Sigmoid colon (tissue), 7 donors: ENCODE data around the gene SAMD4A. TPM values are rescaled to one million over a fixed set of nuclear protein-coding genes. Genes with fewer than 3 reads are reported as not detected.

Experiments used
- DNase-seq: peaks from one replicate; pipeline ENCODE4 v3.0.0-alpha.2; 2019
- H3K27ac ChIP-seq, 4 donors: fragments of 200-600 bp; sonication (generic); one replicate each; pipeline ENCODE4 v1.5.1; 2016 to 2019; ENCODE audit warnings: mild to moderate bottlenecking in 1 of 4
- H3K27me3 ChIP-seq, 3 donors: fragments of 200-600 bp; sonication (generic); one replicate each; pipeline ENCODE4 v1.5.1; 2019; ENCODE audit warnings: mild to moderate bottlenecking in 1 of 3
- H3K36me3 ChIP-seq, 4 donors: fragments of 200-600 bp; sonication (generic); one replicate each; pipeline ENCODE4 v1.5.1; 2016 to 2019
- H3K4me1 ChIP-seq, 4 donors: fragments of 200-600 bp; sonication (generic); one replicate each; pipeline ENCODE4 v1.5.1; 2017 to 2019
- H3K4me3 ChIP-seq, 4 donors: fragments of 200-600 bp; sonication (generic); one replicate each; pipeline ENCODE4 v1.5.1; 2017 to 2019; ENCODE audit warnings: mild to moderate bottlenecking in 2 of 4, moderate library complexity in 1 of 4
- H3K9me3 ChIP-seq, 4 donors: fragments of 200-600 bp in 3 of 4; sonication (generic) in 3 of 4; one replicate each; pipeline versions ENCODE4 v1.5.1 to v1.6.1; 2013 to 2019
- CTCF ChIP-seq, 4 experiments: fragments of 450-650 bp in 3 of 4; fragments of 200-600 bp in 1 of 4; IDR thresholded peaks; one replicate each; pipeline ENCODE4 v1.5.1; 2016 to 2019; ENCODE audit warnings: antibody characterized with exemption in 4 of 4, mild to moderate bottlenecking in 3 of 4, moderate library complexity in 2 of 4
- EP300 ChIP-seq, 4 donors: sonication (generic); formaldehyde crosslinking; IDR thresholded peaks; one replicate each; pipeline ENCODE4 v1.6.1; 2017; ENCODE audit warnings: antibody characterized with exemption in 4 of 4
- POLR2A ChIP-seq, 2 donors: fragments of 450-650 bp; IDR thresholded peaks; one replicate each; pipeline ENCODE4 v1.6.1; 2016; ENCODE audit warnings: antibody characterized with exemption in 2 of 2, mild to moderate bottlenecking in 2 of 2, moderate library complexity in 2 of 2
- POLR2AphosphoS5 ChIP-seq, 4 donors: sonication (generic); formaldehyde crosslinking; IDR thresholded peaks; one replicate each; pipeline ENCODE4 v1.6.1; 2017; ENCODE audit warnings: antibody characterized with exemption in 4 of 4
- whole genome bisulfite sequencing, 2 donors: extraction: QIAGEN DNeasy Blood & Tissue Kit; methylation state at CpG; one replicate each; pipeline ENCODE4 v1.1.7; 2013; 5-methylcytosine and 5-hydroxymethylcytosine counted together
- intact Hi-C: fragments of 100-400 bp; cut with DNase I; formaldehyde crosslinking; loops from one replicate; pipeline ENCODE4 v1.15.1; 2023
- polyA plus RNA-seq, 3 donors: library from polyadenylated mRNA; stranded (reverse); fragments of 200-250 nt; gene quantifications; one replicate each; pipeline ENCODE4 v1.2.3, GENCODE V29; 2013
- total RNA-seq, 4 donors: library from RNA; depleted of rRNA; stranded (reverse); fragments of >200 nt; gene quantifications; one replicate each; pipeline ENCODE4 v1.1.0, GENCODE V29; 2016
- donor health status: healthy with polysubstance abuse.
- donor health status: Bipolar disorder and iron deficiency.
- donor health status: healthy.

SAMD4A gene
- total and polyA plus RNA-seq, 7 donors = 4.2 to 135 (median 79.8) TPM

DNA sequence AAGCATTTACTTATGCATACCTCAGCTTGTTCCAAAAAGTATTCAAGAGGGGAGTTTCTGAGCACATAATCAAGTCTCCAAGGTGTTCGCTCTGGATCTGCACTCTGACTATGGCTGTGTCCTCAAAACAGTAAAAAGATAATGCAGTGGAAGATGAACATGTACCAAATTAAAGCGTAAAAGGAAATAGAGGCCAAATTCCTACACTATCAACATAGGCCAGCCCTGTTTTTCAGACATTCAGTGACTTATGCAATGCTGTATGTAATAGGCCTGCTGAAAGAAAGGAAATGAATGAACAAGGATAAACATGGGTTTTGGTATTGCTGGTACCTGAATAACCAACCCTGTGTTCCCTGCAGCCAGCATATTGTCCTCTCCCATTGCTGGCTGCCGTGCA, 115.7 kb downstream of the SAMD4A start:
- H3K36me3 ChIP-seq = no peaks in the 10 kb centered on the region
- H3K27me3 ChIP-seq = no peaks in the 10 kb centered on the region
- peak overlapping the region in 2 of 4 donors; percentile 89 to 95 for H3K27ac ChIP-seq
- 93 to 94% methylated on average over 3 of the region's 3 CpGs for WGBS, 2 donors
- H3K9me3 ChIP-seq = no peaks in the 10 kb centered on the region
- H3K4me3 ChIP-seq = no peak overlapping the region
- intact Hi-C loops = no loop called here
- peaks cover 0 to 90% (median 78%) of the 10 kb centered on the region in 4 donors for H3K4me1 ChIP-seq
- DNase-seq = no peak
- TF ChIP-seq CTCF (IDR thresholded peaks at IDR 0.05) = no peak
- no peak for TF ChIP-seq EP300 (IDR thresholded peaks at IDR 0.05)
- no peak for TF ChIP-seq POLR2AphosphoS5 (IDR thresholded peaks at IDR 0.05)
- no peak for TF ChIP-seq POLR2A (IDR thresholded peaks at IDR 0.05)

DNA sequence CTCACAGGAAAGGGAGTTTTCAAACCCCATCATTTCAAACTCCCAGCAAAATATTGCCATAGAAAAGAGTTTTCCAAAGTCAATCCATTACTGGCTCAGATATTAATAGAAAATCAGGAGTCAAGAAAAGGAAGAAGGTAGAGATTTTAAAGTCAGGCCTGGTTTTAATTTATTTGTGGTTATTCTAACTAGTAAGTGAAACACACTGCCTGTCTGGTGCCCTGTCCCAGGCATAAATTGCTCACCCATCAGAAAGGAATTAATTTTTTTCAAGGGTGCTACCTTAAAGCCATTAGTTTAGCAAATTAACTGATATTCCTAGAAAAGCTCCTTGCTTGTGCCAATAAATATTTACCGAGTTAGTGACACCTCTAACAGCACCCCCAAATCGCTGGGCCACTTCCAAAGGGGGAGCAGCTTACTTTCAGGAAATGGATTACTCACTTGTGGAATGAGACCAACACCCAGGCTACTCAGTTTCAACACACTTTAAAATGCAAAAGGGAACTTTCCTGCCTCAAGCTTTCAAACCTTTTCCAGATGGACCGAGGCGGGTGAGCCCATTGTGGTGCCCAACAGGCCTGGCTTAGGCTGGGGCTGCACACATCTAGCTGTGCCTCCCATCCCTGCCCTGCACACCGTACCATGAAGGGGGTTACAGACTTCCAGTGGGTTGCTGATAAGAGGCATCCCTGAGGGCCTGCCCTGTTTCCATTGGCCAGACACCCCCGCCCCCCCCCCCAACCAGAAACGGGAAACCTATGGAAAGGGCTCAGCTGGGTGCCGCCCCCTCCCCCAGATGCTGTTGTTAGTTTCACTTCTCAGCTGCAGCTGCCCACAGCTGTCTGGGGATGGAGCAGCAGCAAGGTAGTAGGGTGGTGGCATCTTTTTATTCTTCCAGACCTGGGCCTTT, 117.2 kb downstream of the SAMD4A start:
- peak; percentile 86 for DNase-seq
- Histone ChIP-seq H3K27me3 (no peaks in the 10 kb centered on the region), H3K9me3 (no peaks in the 10 kb centered on the region), H3K36me3 (no peaks in the 10 kb centered on the region), H3K4me3 (no peak overlapping the region), H3K27ac (peak overlapping the region; percentile 73 to 95 (median 82)), H3K4me1 (peaks cover 0 to 84% (median 73%) of the 10 kb centered on the region in 4 donors)
- 62 to 67% methylated on average over 8 of the region's 8 CpGs for WGBS, 2 donors
- TF ChIP-seq CTCF (IDR thresholded peaks at IDR 0.05) = no peak
- peak in 1 of 4 donors; percentile 25 for TF ChIP-seq EP300 (IDR thresholded peaks at IDR 0.05)
- no peak for TF ChIP-seq POLR2A (IDR thresholded peaks at IDR 0.05)
- peak in 2 of 4 donors; percentile 25 to 64 for TF ChIP-seq POLR2AphosphoS5 (IDR thresholded peaks at IDR 0.05)
- intact Hi-C loops = no loop called here

DNA sequence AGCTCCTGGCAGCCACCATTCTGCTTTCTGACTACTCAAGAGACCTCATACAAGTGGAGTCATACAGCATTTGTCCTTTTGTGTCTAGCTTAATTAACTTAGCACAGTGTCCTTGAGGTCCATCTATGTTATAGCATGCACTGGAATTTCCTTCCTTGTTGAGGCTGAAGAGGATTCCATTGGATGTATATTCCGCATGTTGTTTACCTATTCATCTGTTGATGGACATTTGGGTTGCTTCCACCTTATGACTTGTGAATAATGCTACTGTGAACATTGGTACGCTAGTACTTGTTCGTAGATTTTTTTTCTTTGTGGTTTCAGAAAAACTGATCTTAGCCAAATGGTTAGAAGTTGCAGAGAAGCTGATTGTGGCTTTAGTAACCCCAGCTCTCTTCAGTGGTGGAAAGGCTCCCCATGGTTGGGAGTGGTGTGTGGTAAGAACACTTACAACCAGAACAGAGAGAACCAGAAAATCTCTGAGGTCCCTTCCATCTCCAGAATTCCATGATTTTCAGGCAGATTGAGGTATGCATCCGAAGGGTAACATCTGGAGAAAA, 118.4 kb downstream of the SAMD4A start:
- no peak for DNase-seq
- Histone ChIP-seq H3K4me1 (peaks cover 0 to 79% (median 67%) of the 10 kb centered on the region in 4 donors), H3K27ac (peak overlapping the region; percentile 73 to 95 (median 82)), H3K9me3 (no peaks in the 10 kb centered on the region), H3K36me3 (no peaks in the 10 kb centered on the region), H3K27me3 (no peaks in the 10 kb centered on the region), H3K4me3 (no peak overlapping the region)
- intact Hi-C loops = loop anchor here (5.0 kb wide), 1 partner anchor 42 kb away; no protein-coding TSS in a partner anchor
- TF ChIP-seq EP300 (IDR thresholded peaks at IDR 0.05) = no peak
- no peak for TF ChIP-seq CTCF (IDR thresholded peaks at IDR 0.05)
- TF ChIP-seq POLR2AphosphoS5 (IDR thresholded peaks at IDR 0.05) = no peak
- no peak for TF ChIP-seq POLR2A (IDR thresholded peaks at IDR 0.05)
- WGBS, 2 donors = 75 to 85% methylated on average over 4 of the region's 4 CpGs

DNA sequence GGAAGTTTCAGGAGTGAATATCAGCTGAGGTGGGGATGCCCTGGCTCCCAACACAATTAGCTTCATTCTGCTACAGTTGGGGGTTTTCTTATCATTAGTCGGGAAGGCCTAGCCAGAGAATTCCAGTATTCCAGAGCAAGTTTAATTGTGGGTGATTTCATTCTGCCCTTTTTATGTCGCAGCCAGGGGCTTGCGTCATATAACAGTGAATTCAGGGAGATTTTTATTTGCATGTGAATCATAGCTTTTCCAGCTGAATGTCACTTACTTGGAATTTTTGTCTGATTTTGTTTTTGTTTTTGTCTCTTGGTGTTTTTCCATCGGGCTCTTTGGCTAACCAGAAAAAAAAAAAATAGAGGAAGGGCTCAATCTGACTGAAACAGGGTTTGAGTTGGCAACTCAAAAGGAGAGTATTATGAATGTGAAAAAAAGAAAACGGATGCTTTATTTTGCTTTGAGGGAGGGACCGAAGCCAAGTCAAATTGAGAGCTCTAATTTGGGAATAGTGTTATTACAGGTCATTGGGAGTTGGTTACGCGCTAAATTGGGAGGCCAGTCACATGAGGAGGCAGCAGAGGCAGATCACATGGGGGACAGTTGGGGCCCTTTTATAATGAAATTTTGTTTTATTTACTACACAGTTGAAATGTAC, 119.4 kb downstream of the SAMD4A start:
- 69 to 77% methylated on average over 8 of the region's 8 CpGs for WGBS, 2 donors
- H3K27me3 ChIP-seq = no peaks in the 10 kb centered on the region
- H3K9me3 ChIP-seq = no peaks in the 10 kb centered on the region
- H3K36me3 ChIP-seq = no peaks in the 10 kb centered on the region
- intact Hi-C loops = loop anchor here (1.0 to 5.0 kb wide), 2 partner anchors 41 to 119 kb away; partner anchors contain the start of gene SAMD4A
- TF ChIP-seq POLR2AphosphoS5 (IDR thresholded peaks at IDR 0.05) = peak; percentile 13 to 75 (median 52)
- TF ChIP-seq POLR2A (IDR thresholded peaks at IDR 0.05) = no peak
- peak in 1 of 4 donors; percentile 51 for TF ChIP-seq EP300 (IDR thresholded peaks at IDR 0.05)
- DNase-seq = peak; percentile 87
- peak overlapping the region; percentile 73 to 95 (median 82) for H3K27ac ChIP-seq
- no peak overlapping the region for H3K4me3 ChIP-seq
- H3K4me1 ChIP-seq = peaks cover 0 to 78% (median 72%) of the 10 kb centered on the region in 4 donors
